Fibroblast of lung (primary cell): ENCODE measurements around the gene MYO9A. TPM values are rescaled to one million over a fixed set of nuclear protein-coding genes. Genes with fewer than 3 reads are reported as not detected.

Experiments
- DNase-seq, 2 donors: peaks; one replicate each; pipeline versions ENCODE4 v3.0.0 to v3.0.0-alpha.2; 2010; ENCODE audit warnings: low read depth in 2 of 2
- H2AFZ ChIP-seq: 2 replicates; pipeline ENCODE4 v1.5.1; 2012; ENCODE audit warnings: low read length, control low read depth, inconsistent platforms
- H3K27ac ChIP-seq: 2 replicates; pipeline ENCODE4 v1.5.1; 2011; ENCODE audit warnings: low read length, control low read depth; ENCODE audit not compliant: insufficient read depth
- H3K27me3 ChIP-seq: 2 replicates; pipeline ENCODE4 v1.5.1; 2011; ENCODE audit warnings: mild to moderate bottlenecking, low read length; ENCODE audit not compliant: control insufficient read depth, insufficient read depth
- H3K36me3 ChIP-seq: 2 replicates; pipeline ENCODE4 v1.5.1; 2011; ENCODE audit warnings: low read length; ENCODE audit not compliant: control insufficient read depth, insufficient read depth
- H3K4me1 ChIP-seq: 2 replicates; pipeline ENCODE4 v1.5.1; 2011; ENCODE audit warnings: low read length; ENCODE audit not compliant: control insufficient read depth, insufficient read depth; ENCODE audit errors: extremely low read depth
- H3K4me2 ChIP-seq: 2 replicates; pipeline ENCODE4 v1.5.1; 2011; ENCODE audit warnings: low read length, control low read depth; ENCODE audit not compliant: insufficient read depth; ENCODE audit errors: extremely low read depth
- H3K4me3 ChIP-seq, 4 experiments: fragments of 200-600 bp in 1 of 4; sonication (generic) in 1 of 4; replicated peaks in 1 of 4; 2 replicates each; pipeline ENCODE4 v1.5.1; 2011 to 2016; ENCODE audit warnings: low read length in 4 of 4, low read depth in 3 of 4, mild to moderate bottlenecking in 3 of 4, control low read depth in 2 of 4, inconsistent platforms in 1 of 4, mixed read lengths in 1 of 4; ENCODE audit not compliant: insufficient read depth in 1 of 4; ENCODE audit errors: control extremely low read depth in 1 of 4
- H3K79me2 ChIP-seq: 2 replicates; pipeline ENCODE4 v1.5.1; 2012; ENCODE audit warnings: mild to moderate bottlenecking, low read length, inconsistent platforms; ENCODE audit not compliant: control insufficient read depth, insufficient read depth
- H3K9ac ChIP-seq: 2 replicates; pipeline ENCODE4 v1.5.1; 2011; ENCODE audit warnings: mild to moderate bottlenecking, low read length, control low read depth; ENCODE audit not compliant: insufficient read depth
- H3K9me3 ChIP-seq: 2 replicates; pipeline ENCODE4 v1.5.1; 2012; ENCODE audit warnings: low read depth, low read length; ENCODE audit not compliant: control insufficient read depth, insufficient read depth
- H4K20me1 ChIP-seq: 2 replicates; pipeline ENCODE4 v1.5.1; 2011; ENCODE audit warnings: low read length; ENCODE audit not compliant: control insufficient read depth, insufficient read depth; ENCODE audit errors: extremely low read depth
- CTCF ChIP-seq, 2 donors: IDR thresholded peaks in 1 of 2; conservative IDR thresholded peaks in 1 of 2; 1 replicate in 1 of 2; 2 replicates in 1 of 2; pipeline ENCODE4 v1.5.1; 2011 to 2012; ENCODE audit warnings: low read length in 2 of 2, control low read depth in 1 of 2, inconsistent platforms in 1 of 2, low read depth in 1 of 2, mild to moderate bottlenecking in 1 of 2
- EZH2 ChIP-seq: IDR thresholded peaks from 2 replicates; pipeline ENCODE4 v1.5.1; 2012; ENCODE audit warnings: low read length, control low read depth, mild to moderate bottlenecking; ENCODE audit errors: missing control alignments
- polyA plus RNA-seq, 2 donors: library from polyadenylated mRNA; depleted of rRNA in 1 of 2; stranded (reverse) in 1 of 2; unstranded in 1 of 2; fragments of >200 nt; gene quantifications; 2 replicates each; pipeline ENCODE4 v1.2.1, GENCODE V29; 2011 to 2012; ENCODE audit warnings: missing spikeins in 1 of 2
- total RNA-seq: library from RNA; depleted of rRNA; stranded (reverse); fragments of >200 nt; gene quantifications from 2 replicates; pipeline ENCODE4 v1.2.1, GENCODE V29; 2014

MYO9A gene
- total and polyA plus RNA-seq, 2 donors (not counting 1 experiment from before 2014, with no cell fraction given) = 12.8 to 48.6 TPM

- Histone ChIP-seq H3K36me3 (no peaks in the 10 kb centered on the region), H3K9ac (no peak overlapping the region), H3K79me2 (no peaks in the 10 kb centered on the region), H3K4me3 (no peak overlapping the region), H2AFZ (no peak overlapping the region), H3K9me3 (no peaks in the 10 kb centered on the region), H3K27me3 (no peaks in the 10 kb centered on the region), H4K20me1 (no peaks in the 10 kb centered on the region), H3K4me1 (no peaks in the 10 kb centered on the region), H3K4me2 (no peak overlapping the region), H3K27ac (no peak overlapping the region)
- TF ChIP-seq EZH2 (no peak), CTCF (conservative IDR thresholded peaks at IDR 0.05 in 1 of 2, IDR thresholded peaks at IDR 0.05 in 1 of 2; ENCODE audit: low read depth in 1 of 2, low read length in 2 of 2) (no peak)
- DNase-seq = no peak
Observed at GRCh38 chr15:72133211-72133610, 15.3 kb upstream of the MYO9A start.

GRCh38 chr15:72131922-72132321 lies 14.0 kb upstream of the MYO9A start:
- TF ChIP-seq EZH2 = no peak
- no peak overlapping the region for H2AFZ ChIP-seq
- DNase-seq = no peak

GRCh38 chr15:72130272-72130671 lies 12.3 kb upstream of the MYO9A start:
- no peak overlapping the region for H3K27ac ChIP-seq
- H3K9ac ChIP-seq = no peak overlapping the region
- H3K4me2 ChIP-seq = no peak overlapping the region
- TF ChIP-seq EZH2 (no peak), CTCF (conservative IDR thresholded peaks at IDR 0.05 in 1 of 2, IDR thresholded peaks at IDR 0.05 in 1 of 2; ENCODE audit: low read depth in 1 of 2, low read length in 2 of 2) (no peak)
- no peak overlapping the region for H3K4me3 ChIP-seq
- H4K20me1 ChIP-seq = no peaks in the 10 kb centered on the region
- H3K36me3 ChIP-seq = no peaks in the 10 kb centered on the region
- H3K9me3 ChIP-seq = no peaks in the 10 kb centered on the region
- no peak overlapping the region for H2AFZ ChIP-seq
- no peaks in the 10 kb centered on the region for H3K27me3 ChIP-seq
- H3K4me1 ChIP-seq = no peaks in the 10 kb centered on the region
- H3K79me2 ChIP-seq = no peaks in the 10 kb centered on the region
- DNase-seq = no peak

More at GRCh38 chr15:72131922-72132321, 14.0 kb upstream of the MYO9A start:
- Histone ChIP-seq H3K79me2 (no peaks in the 10 kb centered on the region), H3K27me3 (no peaks in the 10 kb centered on the region), H4K20me1 (no peaks in the 10 kb centered on the region), H3K9me3 (no peaks in the 10 kb centered on the region), H3K4me3 (no peak overlapping the region), H3K4me2 (no peak overlapping the region), H3K36me3 (no peaks in the 10 kb centered on the region), H3K9ac (no peak overlapping the region), H3K27ac (no peak overlapping the region), H3K4me1 (no peaks in the 10 kb centered on the region)
